Stimulated activated CD4-positive, alpha-beta T cell treated with anti-CD3 and anti-CD28 coated beads, Interleukin-15, amount 100 ng/mL, for 48 hours (primary cell): ENCODE data around the gene IFIT5.
"Not testable (repeated sequence)": the region's sequence is repeated elsewhere in the genome, so short reads cannot be mapped to it uniquely, and the experiment has no call there.

Experiments used
- DNase-seq, 2 donors: peaks; one replicate each; pipeline ENCODE4 v3.0.0-alpha.2; 2020; ENCODE audit warnings: low read depth in 2 of 2

Gene IFIT5

GRCh38 chr10:89431977-89432376 is 17.6 kb downstream of the IFIT5 start:
- no peak for DNase-seq

DNA sequence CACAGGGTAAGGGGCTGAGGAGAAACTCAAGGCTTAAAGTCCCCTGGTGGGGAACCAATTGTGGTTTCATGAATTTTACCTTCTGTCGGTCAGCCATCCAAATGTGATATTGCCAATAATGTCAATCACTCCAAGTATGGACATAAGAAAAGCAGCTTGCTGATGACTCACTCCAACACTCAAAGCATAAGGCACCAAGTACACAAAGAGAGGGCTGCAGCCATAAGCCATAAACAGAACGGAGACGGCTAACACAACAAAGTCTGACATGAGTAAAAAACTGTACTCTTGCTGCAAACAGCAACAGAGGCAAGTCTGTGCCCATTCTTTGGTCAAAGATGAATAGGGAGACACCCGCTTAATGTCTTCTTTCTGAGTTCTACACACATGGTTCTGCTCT is 24.2 kb downstream of the IFIT5 start:
- DNase-seq: no peak

GRCh38 chr10:89440226-89441009 is 26.1 kb downstream of the IFIT5 start:
- no peak for DNase-seq

- no peak for DNase-seq
Observed at GRCh38 chr10:89442289-89442688, 27.9 kb downstream of the IFIT5 start.

DNA sequence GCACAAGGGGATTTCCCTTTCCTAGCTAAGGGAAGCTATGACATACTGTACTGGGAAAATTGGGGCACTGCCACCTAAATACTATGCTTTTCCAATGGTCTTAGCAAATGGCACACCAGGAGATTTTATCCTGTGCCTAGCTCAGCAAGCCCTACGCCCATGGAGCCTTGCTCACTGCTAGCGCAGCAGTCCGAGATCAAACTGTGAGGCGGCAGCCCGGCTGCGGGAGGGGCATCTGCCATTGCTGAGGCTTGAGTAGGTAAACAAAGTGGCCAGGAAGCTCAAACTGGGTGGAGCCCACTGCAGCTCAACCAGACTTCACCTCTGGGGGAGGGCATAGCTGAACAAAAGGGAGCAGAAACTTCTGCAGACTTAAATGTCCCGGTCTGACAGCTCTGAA is 30.5 kb downstream of the IFIT5 start:
- DNase-seq: not testable (repeated sequence)

DNA sequence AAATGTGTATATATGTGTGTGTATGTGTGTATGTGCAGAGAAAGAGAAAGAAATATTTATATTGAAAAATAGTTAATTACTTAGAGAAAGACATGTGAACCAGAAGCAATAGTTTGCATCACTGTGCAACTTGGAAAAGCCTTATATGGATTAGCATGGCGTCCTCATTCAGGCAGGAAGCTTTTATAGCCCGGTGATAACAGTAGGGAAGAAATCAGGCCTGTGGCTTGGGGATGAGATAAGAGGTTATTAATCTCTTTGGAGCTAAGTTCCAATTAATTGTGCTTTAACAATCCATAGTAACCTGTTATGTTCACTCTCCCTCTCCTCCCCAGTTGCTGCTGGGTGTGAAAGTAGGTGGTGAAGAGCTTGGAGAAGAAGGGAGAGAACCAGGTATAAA is 36.5 kb downstream of the IFIT5 start:
- no peak for DNase-seq

DNA sequence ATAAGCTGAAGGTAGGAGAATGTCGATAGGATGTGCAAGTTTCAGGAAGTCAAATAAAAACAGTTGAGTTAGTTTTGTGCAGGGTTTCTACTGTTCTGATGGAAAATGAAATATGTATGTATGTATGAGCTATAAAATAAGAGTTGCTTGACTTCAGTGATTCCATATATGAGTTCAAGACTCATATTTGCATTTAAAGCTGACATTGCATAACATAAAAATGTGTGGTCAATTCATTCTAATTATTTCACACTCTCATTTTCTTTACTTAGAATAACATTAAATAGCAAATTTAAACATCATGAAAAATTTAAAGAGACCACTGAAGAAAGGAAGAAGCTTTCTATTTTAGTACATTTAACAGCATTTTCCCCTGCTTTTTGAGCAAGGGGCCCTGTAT is 37.8 kb downstream of the IFIT5 start:
- DNase-seq: no peak

GRCh38 chr10:89454561-89455347 is 40.4 kb downstream of the IFIT5 start:
- DNase-seq: no peak

DNA sequence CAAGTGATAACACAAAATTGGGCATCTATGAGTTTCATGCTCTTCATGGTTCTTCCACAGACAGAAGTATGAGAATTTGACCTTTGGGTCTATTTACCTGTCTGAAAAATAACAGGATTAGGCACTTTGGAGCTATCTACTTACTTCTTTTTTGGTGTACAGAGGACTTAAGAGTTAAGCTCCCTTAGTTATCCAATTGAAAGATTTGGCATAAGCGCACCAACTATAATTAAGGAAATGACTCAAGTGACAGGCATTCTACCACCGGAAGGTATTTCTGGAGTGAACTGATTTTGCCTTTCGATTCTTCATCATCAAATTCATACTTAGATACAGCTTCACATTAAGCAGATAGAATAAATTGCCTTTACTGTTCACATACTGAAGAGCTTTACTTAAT is 43.9 kb downstream of the IFIT5 start:
- DNase-seq: no peak

- DNase-seq: no peak
Observed at GRCh38 chr10:89458784-89459183, 44.4 kb downstream of the IFIT5 start.

GRCh38 chr10:89463846-89464537 is 49.6 kb downstream of the IFIT5 start:
- no peak for DNase-seq

- no peak for DNase-seq
Observed at GRCh38 chr10:89465196-89465595, 50.8 kb downstream of the IFIT5 start.

DNA sequence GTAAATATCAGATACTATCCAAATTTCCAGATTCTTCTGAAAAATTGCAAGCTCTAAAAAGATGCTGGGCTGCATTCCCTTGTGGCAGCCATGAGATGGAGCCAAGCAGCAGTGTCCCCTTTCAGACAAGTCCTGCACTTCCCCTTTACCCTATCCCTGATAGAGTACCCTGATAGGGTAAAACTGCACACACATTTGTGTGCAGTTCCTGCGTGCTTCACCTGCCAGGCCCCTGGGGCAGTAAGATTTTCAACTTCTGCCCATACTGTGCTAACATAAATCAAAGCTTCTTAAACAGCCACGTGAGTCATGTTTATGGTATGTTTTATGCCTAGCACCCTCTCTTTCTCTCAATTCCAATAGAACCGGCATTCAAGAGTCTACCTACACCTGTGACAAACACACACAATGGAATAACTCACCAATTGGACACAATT is 52.2 kb downstream of the IFIT5 start:
- DNase-seq: no peak

GRCh38 chr10:89468191-89468965 is 54.0 kb downstream of the IFIT5 start:
- DNase-seq: no peak

DNA sequence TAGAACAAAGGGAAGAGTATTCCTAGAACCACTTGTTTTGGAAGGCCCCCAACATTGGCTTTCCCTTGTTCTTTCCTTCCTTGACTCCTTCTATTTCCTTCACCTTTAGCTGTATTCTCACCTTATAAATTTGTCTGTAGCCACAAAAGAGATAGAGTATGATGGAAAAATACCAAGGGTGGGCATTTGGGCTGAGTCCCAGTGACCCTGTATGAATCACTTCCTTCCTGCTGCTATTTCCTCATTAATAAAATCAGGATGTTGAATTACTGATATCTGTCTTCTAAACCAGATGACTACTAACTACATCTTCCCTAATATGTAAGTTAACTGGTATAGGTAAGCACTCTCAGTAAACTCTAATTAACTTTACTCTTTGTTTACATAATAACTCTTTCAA is 55.1 kb downstream of the IFIT5 start:
- DNase-seq: no peak
